Fibroblast of skin of back (primary cell): ENCODE measurements around the gene ZBTB20.

Source experiments
- DNase-seq: peaks from one replicate; pipeline ENCODE4 v3.0.0-alpha.2; 2013

The ZBTB20 gene

GRCh38 chr3:115019900-115020299 is 127.2 kb downstream of the ZBTB20 start:
- DNase-seq = no peak

- DNase-seq = no peak
These were observed 128.4 kb downstream of the ZBTB20 start for GRCh38 chr3:115018694-115019093.

- no peak for DNase-seq
These were observed 139.1 kb downstream of the ZBTB20 start for GRCh38 chr3:115007966-115008365.

GRCh38 chr3:115004201-115005140 is 142.6 kb downstream of the ZBTB20 start:
- DNase-seq = no peak

- DNase-seq = no peak
These were observed 148.0 kb downstream of the ZBTB20 start for GRCh38 chr3:114998971-114999579.

- no peak for DNase-seq
These were observed 152.3 kb downstream of the ZBTB20 start for GRCh38 chr3:114994554-114995341.

- no peak for DNase-seq
These were observed 161.3 kb downstream of the ZBTB20 start for GRCh38 chr3:114985776-114986175.

GRCh38 chr3:114983248-114983647 is 163.8 kb downstream of the ZBTB20 start:
- no peak for DNase-seq

- DNase-seq = no peak
These were observed 172.7 kb downstream of the ZBTB20 start for GRCh38 chr3:114974387-114974786.

GRCh38 chr3:114973536-114973935 is 173.6 kb downstream of the ZBTB20 start:
- DNase-seq = no peak

GRCh38 chr3:114967168-114967567 is 179.9 kb downstream of the ZBTB20 start:
- no peak for DNase-seq

- no peak for DNase-seq
These were observed 184.9 kb downstream of the ZBTB20 start for GRCh38 chr3:114962189-114962588.

- DNase-seq = no peak
These were observed 188.2 kb downstream of the ZBTB20 start for GRCh38 chr3:114958930-114959329.

- DNase-seq = no peak
These were observed 193.3 kb downstream of the ZBTB20 start for GRCh38 chr3:114953800-114954199.

GRCh38 chr3:114953215-114953799 is 193.8 kb downstream of the ZBTB20 start:
- DNase-seq = no peak

- DNase-seq = no peak
These were observed 204.3 kb downstream of the ZBTB20 start for GRCh38 chr3:114942773-114943172.

- no peak for DNase-seq
These were observed 205.3 kb downstream of the ZBTB20 start for GRCh38 chr3:114941626-114942309.

GRCh38 chr3:114939920-114940319 is 207.2 kb downstream of the ZBTB20 start:
- no peak for DNase-seq

- DNase-seq = no peak
These were observed 213.7 kb downstream of the ZBTB20 start for GRCh38 chr3:114933407-114933806.

- no peak for DNase-seq
These were observed 216.9 kb downstream of the ZBTB20 start for GRCh38 chr3:114929971-114930732.

- DNase-seq = no peak
These were observed 218.0 kb downstream of the ZBTB20 start for GRCh38 chr3:114928989-114929640.
